GM21825 (cell line): ENCODE measurements around the gene CHST5.
"Not testable (repeated sequence)": the region's sequence is repeated elsewhere in the genome, so short reads cannot be mapped to it uniquely, and the experiment has no call there.

Source experiments
- ATAC-seq: cut with Tn5 transposase; IDR thresholded peaks from one replicate; pipeline ENCODE4 v1.9.1; 2021; ENCODE audit warnings: mild to moderate bottlenecking, moderate library complexity; ENCODE audit not compliant: unreplicated experiment

The CHST5 gene

GRCh38 chr16:75552951-75553350 lies 17.0 kb upstream of the CHST5 start:
- ATAC-seq, result no peak

DNA sequence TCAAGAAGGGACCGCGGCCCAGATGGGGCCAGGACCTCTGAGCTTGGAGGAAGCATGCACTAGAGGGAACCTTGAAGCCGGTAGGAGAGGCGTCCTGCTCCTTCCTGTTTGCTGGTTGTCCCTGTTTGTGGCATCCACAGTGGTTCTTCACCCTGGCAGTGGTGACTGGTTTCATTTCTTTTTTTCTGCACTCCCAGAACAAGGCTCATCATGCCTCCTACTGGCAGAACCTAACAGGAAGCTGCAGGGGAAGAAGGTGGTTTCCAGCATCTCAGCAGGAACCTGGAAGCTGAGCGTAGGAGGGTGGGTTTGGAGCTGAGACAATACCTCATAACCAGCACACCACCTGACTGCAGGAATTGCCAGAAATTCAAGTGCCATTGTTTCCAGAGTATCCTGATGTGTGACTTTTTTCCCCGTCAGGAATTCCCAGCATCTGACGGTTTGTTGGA lies 14.3 kb upstream of the CHST5 start:
- peak; percentile 90 for ATAC-seq

GRCh38 chr16:75548456-75548855 lies 12.5 kb upstream of the CHST5 start:
- ATAC-seq, result not testable (repeated sequence)

- no peak for ATAC-seq
These were observed 10.4 kb upstream of the CHST5 start for GRCh38 chr16:75546293-75546692.

- not testable (repeated sequence) for ATAC-seq
These were observed 10.0 kb upstream of the CHST5 start for GRCh38 chr16:75545879-75546278.

DNA sequence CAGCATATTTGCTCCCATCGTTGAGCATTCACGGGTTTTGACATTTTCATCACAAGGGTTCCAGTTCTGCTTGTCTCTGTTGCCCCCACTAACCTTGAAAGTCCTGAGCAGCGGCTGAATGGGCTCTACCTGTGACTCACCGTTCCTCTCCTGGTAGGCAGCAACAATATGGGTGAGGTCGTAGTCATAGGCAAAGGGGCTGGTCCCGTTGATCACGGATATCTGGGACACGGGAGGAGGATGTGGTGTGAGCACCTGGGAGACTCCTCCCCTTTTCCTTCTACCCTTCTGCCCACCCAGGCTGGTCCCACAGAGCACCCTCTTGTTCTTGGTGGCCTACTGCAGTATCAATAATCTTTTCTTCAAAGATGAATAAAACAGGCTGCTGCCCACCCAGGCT lies 6.6 kb upstream of the CHST5 start:
- not testable (repeated sequence) for ATAC-seq

- no peak for ATAC-seq
These were observed 5.3 kb upstream of the CHST5 start for GRCh38 chr16:75541236-75541635.

DNA sequence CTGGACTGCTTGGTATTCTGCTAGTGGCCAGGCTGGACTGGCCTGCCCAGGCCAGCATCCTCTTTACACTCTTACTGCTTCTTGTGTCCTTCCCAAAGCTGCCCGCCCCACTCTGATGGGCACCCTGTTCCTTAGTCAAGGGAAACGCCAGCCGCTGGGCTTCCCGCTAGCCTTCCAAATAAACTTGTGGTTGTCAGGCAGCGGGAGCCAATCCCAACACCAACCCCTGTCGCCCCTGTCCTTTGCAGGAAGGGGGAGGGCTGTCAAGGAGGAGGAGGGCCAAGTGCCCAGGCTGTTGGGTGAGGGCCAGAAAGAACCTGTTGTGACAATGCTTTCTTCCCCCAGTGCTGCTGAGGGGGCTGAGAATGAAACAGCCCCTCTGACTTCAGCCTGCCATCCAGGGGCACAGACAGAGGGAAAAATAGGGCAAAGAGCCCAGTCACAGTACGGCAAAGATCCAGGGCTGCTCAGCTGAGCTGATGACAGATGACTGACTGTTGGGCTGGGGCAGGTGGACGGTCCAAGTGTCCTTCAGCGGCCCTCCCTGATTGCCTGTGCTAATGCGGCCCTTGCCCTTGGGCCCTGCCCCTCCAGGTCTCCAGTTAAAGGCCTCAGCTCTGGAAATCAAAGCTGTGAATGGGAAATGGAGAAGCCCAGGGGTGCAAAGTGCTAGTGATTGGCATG lies 3.1 kb upstream of the CHST5 start:
- not testable (repeated sequence) for ATAC-seq

GRCh38 chr16:75537776-75538175 lies 1.9 kb upstream of the CHST5 start:
- no peak for ATAC-seq

DNA sequence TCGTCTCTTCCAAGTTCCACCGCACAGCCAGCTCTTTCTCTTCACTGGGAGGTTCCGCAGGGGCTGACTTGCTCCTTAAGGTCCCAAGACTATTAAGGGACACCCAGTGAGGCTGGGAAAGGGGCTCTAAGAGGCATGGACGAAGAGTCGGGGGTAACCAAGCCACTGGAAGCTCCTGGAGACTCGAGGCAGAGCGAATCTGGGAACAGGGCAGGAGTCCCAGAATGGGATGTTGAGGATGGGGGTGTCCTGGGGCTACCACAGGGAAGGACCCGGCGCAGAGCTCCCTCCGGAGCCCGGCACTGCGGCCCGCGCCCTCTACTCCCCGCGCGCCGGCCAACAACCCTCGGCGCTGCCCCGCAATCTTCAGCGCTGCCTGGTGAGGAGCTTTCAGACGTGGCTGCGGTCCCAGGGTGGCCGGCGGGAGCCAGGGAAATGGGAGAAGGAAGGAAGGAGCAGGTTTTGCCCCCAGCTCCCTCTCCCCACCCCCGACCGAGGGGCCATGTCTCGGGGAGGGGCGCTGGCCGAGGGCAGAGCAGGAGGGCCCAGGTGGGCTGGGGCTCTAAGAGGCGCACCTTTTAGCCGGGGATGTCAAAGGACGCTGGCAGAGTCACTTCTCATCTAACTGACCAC lies 581 bp downstream of the CHST5 start:
- ATAC-seq, result no peak

GRCh38 chr16:75534560-75535205 lies 1.2 kb downstream of the CHST5 start:
- ATAC-seq, result no peak

DNA sequence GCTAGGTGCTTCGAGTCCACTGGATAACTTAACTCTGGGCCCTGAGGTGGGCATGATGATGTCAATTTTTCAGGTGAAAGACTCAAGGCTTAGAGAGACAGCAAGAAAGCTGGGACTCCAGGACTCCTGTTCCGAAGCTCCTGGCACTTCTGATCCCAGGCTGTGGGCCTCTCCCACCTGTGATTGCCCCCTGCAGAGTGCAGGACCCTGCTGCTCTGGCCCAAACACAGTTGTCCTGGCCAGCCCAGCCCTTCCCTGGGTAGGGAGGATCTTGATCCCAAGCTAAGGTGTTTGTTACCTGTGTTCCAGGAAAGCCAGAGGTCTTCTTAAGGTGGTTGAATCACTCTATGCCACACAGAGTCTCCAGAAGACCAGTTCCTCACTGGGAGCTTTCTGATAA lies 3.1 kb downstream of the CHST5 start:
- no peak for ATAC-seq

DNA sequence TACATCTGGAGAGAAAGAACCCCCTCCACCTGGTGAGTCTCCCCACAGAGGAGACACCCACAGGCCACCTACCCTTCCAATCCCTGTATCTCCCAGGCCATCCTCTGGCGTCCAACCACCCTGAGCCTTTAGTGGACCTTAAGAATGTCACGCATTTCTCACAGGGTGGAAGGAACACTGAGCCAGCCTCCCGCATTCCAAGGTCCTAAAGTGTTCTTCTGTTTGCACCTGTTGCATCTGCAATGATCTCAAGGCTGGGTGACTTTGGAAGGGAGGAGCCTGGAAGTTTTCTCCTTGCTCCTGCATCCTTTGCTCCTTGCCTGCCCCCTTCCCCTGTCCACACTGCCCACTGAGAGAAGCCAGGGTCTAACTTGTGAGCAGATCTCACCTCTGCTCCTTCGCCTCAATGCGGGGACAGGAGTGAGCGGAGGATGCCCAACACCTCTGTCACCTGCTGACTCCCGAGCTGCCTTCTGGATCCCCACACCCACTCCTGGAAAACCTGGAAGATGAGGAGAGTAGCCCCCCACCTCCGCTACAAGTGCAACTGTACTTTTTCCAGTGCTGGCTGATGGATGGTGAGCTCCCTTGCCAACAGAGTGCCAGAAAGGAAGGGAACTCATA lies 3.7 kb downstream of the CHST5 start:
- no peak for ATAC-seq

DNA sequence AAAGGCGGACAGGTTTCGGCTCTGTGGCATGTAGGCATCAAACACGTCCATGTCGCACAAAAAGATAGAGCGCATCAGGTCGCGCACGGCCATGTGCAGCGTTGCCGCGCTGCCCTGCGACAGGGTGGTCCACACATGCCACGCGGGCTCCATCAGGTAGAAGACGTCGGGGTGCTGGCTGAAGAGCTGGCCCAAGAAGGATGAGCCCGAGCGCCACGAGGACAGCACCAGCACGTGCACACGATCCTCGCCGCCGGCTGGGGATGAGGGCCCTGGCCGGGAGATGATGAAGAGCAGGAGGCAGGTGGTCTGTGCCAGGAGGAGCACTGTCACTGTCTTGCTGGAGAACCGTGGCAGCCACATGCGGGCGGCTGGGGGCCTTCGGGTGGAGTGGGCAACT lies 5.9 kb downstream of the CHST5 start:
- ATAC-seq, result no peak

- ATAC-seq, result no peak
These were observed 6.6 kb downstream of the CHST5 start for GRCh38 chr16:75529056-75529905.

DNA sequence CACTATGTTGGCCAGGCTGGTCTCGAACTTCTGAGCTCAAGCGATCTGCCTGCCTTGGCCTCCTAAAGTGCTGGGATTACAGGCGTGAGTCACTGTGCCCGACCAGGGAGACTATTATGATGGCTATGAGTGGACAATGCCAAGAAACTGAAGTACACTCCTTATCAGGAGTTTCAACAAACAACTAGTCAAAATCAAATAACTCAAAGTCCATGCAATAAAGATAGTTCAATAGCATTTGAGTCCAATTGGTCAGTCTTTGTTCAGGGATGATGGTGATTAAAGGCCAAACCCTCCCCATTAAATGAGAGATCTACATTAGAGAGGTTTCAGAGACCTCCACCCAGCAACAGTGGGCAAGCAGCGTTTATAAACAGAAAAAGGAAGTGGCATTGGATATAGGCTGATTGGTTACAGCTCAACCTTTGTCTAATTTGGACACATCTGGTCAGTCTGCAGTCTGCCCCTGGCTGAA lies 8.0 kb downstream of the CHST5 start:
- ATAC-seq, result no peak

GRCh38 chr16:75526032-75526790 lies 9.7 kb downstream of the CHST5 start:
- no peak for ATAC-seq

DNA sequence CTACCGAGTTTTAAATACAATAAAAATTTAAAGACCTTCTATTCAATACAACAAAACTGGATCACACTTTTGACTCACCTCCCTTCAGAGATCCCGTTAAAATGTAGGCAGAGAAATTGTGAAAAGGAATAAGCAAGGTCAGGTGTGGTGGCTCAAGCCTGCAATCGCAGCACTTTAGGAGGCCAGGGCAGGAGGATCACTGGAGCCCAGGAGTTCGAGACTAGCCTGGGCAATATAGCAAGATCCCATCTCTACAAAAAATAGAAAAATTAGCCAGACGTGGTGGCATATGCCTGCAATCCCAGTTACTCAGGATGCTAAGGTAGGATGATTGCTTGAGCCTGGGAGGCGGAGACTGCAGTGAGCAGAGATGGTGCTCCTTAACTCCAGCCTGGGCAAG lies 16.7 kb downstream of the CHST5 start:
- no peak for ATAC-seq

DNA sequence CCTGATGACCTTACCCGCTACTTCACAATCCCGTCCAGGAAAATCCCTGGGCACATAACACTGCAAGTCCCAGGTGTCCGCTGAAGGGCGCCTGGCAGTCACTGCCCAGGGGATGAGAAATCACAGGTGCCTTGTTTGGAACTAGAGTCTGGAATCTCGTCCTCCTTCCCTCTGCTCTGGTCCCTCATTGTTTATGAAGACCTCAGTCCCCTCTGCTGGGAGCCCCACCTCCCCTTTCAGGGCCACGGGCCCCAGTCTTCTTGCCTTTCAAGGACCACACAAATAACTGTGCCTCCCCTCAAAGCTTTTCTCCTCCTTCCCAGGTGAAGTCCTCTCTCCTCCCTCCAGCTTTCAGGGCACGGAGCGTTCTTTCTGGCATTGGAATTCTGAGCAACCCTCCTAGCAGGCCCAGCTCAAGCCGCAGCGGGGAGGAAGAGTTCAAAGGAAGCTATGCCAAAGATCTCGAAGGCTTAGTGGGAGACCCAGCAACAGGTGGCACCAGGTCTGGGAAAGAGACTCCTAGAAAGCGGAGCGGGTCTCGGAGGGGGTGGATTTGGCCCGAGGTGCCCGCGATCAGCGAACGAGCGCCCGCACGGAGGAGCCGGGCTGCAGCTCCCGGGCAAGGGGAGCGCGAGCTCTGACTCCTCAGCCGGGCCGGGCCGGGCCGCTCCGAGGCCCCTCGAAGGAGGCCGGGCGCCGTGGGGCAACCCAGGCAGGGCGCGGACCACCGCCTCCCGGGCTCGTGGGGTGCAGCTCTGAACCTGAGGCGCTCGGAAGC lies 19.5 kb downstream of the CHST5 start:
- not testable (repeated sequence) for ATAC-seq
